ENCODE data around the gene FAF1. TPM values are rescaled to one million over a fixed set of nuclear protein-coding genes. Genes with fewer than 3 reads are reported as not detected.

Gene FAF1
- total and polyA plus RNA-seq, 2 donors (not counting 3 experiments of a cell fraction or from before 2014, with no cell fraction given), result 9.0 to 57.6 TPM

DNA sequence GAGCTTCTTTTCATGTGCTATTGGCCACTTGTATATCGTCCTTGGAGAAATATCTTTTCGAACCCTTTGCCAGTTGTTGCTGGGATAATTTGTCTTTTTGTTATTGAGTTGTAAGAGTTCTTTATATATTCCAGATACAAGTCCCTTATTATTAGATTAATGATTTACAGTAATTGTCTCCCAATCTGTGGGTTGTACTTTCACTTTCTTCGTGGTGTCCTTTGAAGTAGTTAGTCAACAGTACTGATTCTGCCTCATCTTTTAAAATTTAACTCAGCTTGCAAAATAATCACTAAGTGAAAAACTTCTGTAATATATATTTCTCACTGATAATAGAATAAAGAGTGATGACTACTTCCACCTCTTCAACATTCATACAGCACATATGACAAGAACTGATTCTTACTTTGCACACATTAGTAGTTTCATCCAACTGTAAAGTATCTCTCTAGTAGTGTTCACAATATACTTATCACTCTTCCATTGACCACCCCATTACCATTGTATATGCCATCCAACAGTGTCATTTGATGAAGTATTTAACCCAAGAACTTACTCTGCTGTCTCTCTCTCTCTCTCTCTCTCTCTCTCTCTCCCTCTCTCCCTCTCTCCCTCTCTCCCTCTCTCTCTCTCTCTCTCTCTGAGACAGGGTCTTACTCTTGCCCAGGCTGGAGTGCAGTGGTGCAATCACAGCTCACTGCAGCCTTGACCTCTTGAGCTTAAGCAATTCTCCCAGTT is 432.6 kb downstream of the FAF1 start:
- DNase-seq (ENCODE audit: low read depth, low spot score) (no peak), FAIRE-seq (no peak)
- ChIA-PET CTCF (no interaction called here), POLR2A (no interaction called here)
- intact Hi-C loops (cut with micrococcal nuclease), result no loop called here
- no peaks in the 10 kb centered on the region for H3K79me2 ChIP-seq (ENCODE audit: control insufficient read depth, insufficient read depth, low read length)
- no peak overlapping the region for H2AFZ ChIP-seq (ENCODE audit: low read depth, low read length)
- BruUV-seq (replicated peaks), result no TSS peak
- no peak overlapping the region for H3K4me2 ChIP-seq (ENCODE audit: insufficient read depth, low read length)
- no peaks in the 10 kb centered on the region for H3K27me3 ChIP-seq (ENCODE audit: control insufficient read depth in 2 of 2, insufficient read depth in 2 of 2, low read length in 2 of 2)
- H3K9me1 ChIP-seq (replicated peaks; ENCODE audit: control insufficient read depth, extremely low read depth, insufficient read depth, low read length), result no peaks in the 10 kb centered on the region
- H3K27ac ChIP-seq (ENCODE audit: insufficient read depth, low read depth, low read length), result no peak overlapping the region
- no peaks in the 10 kb centered on the region for H3K36me3 ChIP-seq (ENCODE audit: control insufficient read depth in 2 of 2, extremely low read depth in 1 of 2, insufficient read depth in 2 of 2, low read length in 2 of 2)
- dilution Hi-C loops (cut with MboI; ENCODE audit: extremely low pct_ligation_motif_present, low sequenced_read_pairs), result no loop called here
- H3K9ac ChIP-seq (replicated peaks; ENCODE audit: extremely low read depth, insufficient read depth, low read length), result no peak overlapping the region
- TF ChIP-seq, protein P1, sequence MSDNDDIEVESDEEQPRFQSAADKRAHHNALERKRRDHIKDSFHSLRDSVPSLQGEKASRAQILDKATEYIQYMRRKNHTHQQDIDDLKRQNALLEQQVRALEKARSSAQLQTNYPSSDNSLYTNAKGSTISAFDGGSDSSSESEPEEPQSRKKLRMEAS (IDR thresholded peaks at IDR 0.05; ENCODE audit: insufficient read depth, insufficient read length), result no peak
- H4K20me1 ChIP-seq (replicated peaks; ENCODE audit: control insufficient read depth, extremely low read depth, insufficient read depth, low read length), result no peaks in the 10 kb centered on the region
- no peak overlapping the region for H3K4me3 ChIP-seq (replicated peaks in 1 of 3; ENCODE audit: insufficient read depth in 1 of 3, low read depth in 1 of 3, low read length in 3 of 3)
- H3K4me1 ChIP-seq (ENCODE audit: control insufficient read depth, extremely low read depth, insufficient read depth, low read length), result no peaks in the 10 kb centered on the region
- no peaks in the 10 kb centered on the region for H3K9me3 ChIP-seq (replicated peaks; ENCODE audit: control insufficient read depth, insufficient read depth, low read length)

DNA sequence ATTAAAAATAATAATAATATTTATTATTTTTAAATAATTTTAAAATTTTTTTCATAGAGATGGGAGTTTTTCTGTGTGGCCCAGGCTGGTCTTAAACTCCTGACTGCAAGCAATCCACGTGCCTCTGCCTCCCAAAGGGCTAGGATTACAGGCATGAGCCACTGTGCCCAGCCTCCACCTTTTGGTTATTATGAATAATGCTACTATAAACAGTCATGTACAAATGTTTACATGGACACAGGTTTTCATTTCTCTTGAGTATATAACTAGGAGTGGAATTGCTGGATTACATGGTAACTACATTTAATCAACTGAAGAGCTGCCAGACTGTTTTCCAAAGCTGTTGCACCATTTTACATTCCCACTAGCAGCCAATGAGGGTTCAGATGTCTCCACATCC is 433.6 kb downstream of the FAF1 start:
- Histone ChIP-seq H3K79me2 (ENCODE audit: control insufficient read depth, insufficient read depth, low read length) (no peaks in the 10 kb centered on the region), H3K36me3 (ENCODE audit: control insufficient read depth in 2 of 2, extremely low read depth in 1 of 2, insufficient read depth in 2 of 2, low read length in 2 of 2) (no peaks in the 10 kb centered on the region), H3K9ac (replicated peaks; ENCODE audit: extremely low read depth, insufficient read depth, low read length) (no peak overlapping the region), H3K4me2 (ENCODE audit: insufficient read depth, low read length) (no peak overlapping the region), H2AFZ (ENCODE audit: low read depth, low read length) (no peak overlapping the region), H3K9me3 (replicated peaks; ENCODE audit: control insufficient read depth, insufficient read depth, low read length) (no peaks in the 10 kb centered on the region), H3K4me3 (replicated peaks in 1 of 3; ENCODE audit: insufficient read depth in 1 of 3, low read depth in 1 of 3, low read length in 3 of 3) (no peak overlapping the region), H3K27me3 (ENCODE audit: control insufficient read depth in 2 of 2, insufficient read depth in 2 of 2, low read length in 2 of 2) (no peaks in the 10 kb centered on the region), H4K20me1 (replicated peaks; ENCODE audit: control insufficient read depth, extremely low read depth, insufficient read depth, low read length) (no peaks in the 10 kb centered on the region), H3K27ac (ENCODE audit: insufficient read depth, low read depth, low read length) (no peak overlapping the region), H3K4me1 (ENCODE audit: control insufficient read depth, extremely low read depth, insufficient read depth, low read length) (no peaks in the 10 kb centered on the region), H3K9me1 (replicated peaks; ENCODE audit: control insufficient read depth, extremely low read depth, insufficient read depth, low read length) (no peaks in the 10 kb centered on the region)
- FAIRE-seq (no peak), DNase-seq (ENCODE audit: low read depth, low spot score) (no peak)
- dilution Hi-C loops (cut with MboI; ENCODE audit: extremely low pct_ligation_motif_present, low sequenced_read_pairs), result no loop called here
- ChIA-PET POLR2A (no interaction called here), CTCF (no interaction called here)
- no peak for TF ChIP-seq FOS (IDR thresholded peaks at IDR 0.05; ENCODE audit: borderline replicate concordance, insufficient read depth, low read length)
- no peak for TF ChIP-seq EZH2 (IDR thresholded peaks at IDR 0.05; ENCODE audit: borderline replicate concordance, low read depth, low read length, severe bottlenecking)
- no peak for TF ChIP-seq JUN (IDR thresholded peaks at IDR 0.05; ENCODE audit: borderline replicate concordance, insufficient read depth, insufficient read length, low read depth)
- TF ChIP-seq, protein P2, sequence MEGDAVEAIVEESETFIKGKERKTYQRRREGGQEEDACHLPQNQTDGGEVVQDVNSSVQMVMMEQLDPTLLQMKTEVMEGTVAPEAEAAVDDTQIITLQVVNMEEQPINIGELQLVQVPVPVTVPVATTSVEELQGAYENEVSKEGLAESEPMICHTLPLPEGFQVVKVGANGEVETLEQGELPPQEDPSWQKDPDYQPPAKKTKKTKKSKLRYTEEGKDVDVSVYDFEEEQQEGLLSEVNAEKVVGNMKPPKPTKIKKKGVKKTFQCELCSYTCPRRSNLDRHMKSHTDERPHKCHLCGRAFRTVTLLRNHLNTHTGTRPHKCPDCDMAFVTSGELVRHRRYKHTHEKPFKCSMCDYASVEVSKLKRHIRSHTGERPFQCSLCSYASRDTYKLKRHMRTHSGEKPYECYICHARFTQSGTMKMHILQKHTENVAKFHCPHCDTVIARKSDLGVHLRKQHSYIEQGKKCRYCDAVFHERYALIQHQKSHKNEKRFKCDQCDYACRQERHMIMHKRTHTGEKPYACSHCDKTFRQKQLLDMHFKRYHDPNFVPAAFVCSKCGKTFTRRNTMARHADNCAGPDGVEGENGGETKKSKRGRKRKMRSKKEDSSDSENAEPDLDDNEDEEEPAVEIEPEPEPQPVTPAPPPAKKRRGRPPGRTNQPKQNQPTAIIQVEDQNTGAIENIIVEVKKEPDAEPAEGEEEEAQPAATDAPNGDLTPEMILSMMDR (IDR thresholded peaks at IDR 0.05; ENCODE audit: extremely low read depth in 1 of 2, insufficient read depth in 1 of 2, low read depth in 1 of 2, low read length in 2 of 2), result no peak
- no peak for TF ChIP-seq POLR2A (IDR thresholded peaks at IDR 0.05; ENCODE audit: low read depth, low read length)
- TF ChIP-seq POLR2AphosphoS5 (IDR thresholded peaks at IDR 0.05; ENCODE audit: insufficient read depth, low read depth, low read length), result no peak
- TF ChIP-seq, protein P1 (IDR thresholded peaks at IDR 0.05; ENCODE audit: insufficient read depth, insufficient read length), result no peak
- no peak for TF ChIP-seq GATA2 (IDR thresholded peaks at IDR 0.05; ENCODE audit: insufficient read depth, insufficient read length, low read depth, low read length)
- TF ChIP-seq MYC (IDR thresholded peaks at IDR 0.05; ENCODE audit: low read depth, low read length), result no peak
- intact Hi-C loops (cut with micrococcal nuclease), result no loop called here
- BruUV-seq (replicated peaks), result no TSS peak
